IMR-90 (cell line): ENCODE data around the gene KRT36.

Experiments used
- CEBPB ChIP-seq: IDR thresholded peaks from 2 replicates; pipeline ENCODE4 v1.6.1; 2012; ENCODE audit warnings: low read depth, low read length, improper control_type of control experiment
- CHD1 ChIP-seq: IDR thresholded peaks from 2 replicates; pipeline ENCODE4 v1.6.1; 2012; ENCODE audit warnings: low read depth, low read length, improper control_type of control experiment
- FOS ChIP-seq: fragments of 150-350 bp; IDR thresholded peaks from 2 replicates; pipeline ENCODE4 v1.6.1; 2016; ENCODE audit warnings: low read depth, low read length
- MAFK ChIP-seq: IDR thresholded peaks from 2 replicates; pipeline ENCODE4 v1.6.1; 2012; ENCODE audit warnings: low read depth, low read length, improper control_type of control experiment
- MAZ ChIP-seq: IDR thresholded peaks from 2 replicates; pipeline ENCODE4 v1.6.1; 2012; ENCODE audit warnings: low read depth, mild to moderate bottlenecking, low read length, improper control_type of control experiment, moderate library complexity, borderline replicate concordance
- MXI1 ChIP-seq: IDR thresholded peaks from 2 replicates; pipeline ENCODE4 v1.6.1; 2012; ENCODE audit warnings: low read depth, mild to moderate bottlenecking, low read length, moderate library complexity, borderline replicate concordance
- NFE2L2 ChIP-seq: fragments of 150-350 bp; IDR thresholded peaks from 2 replicates; pipeline ENCODE4 v1.6.1; 2016; ENCODE audit warnings: low read depth, mild to moderate bottlenecking, low read length
- POLR2A ChIP-seq: IDR thresholded peaks from 2 replicates; pipeline ENCODE4 v1.6.1; 2012; ENCODE audit warnings: mild to moderate bottlenecking, low read depth, low read length
- RAD21 ChIP-seq: IDR thresholded peaks from 2 replicates; pipeline ENCODE4 v1.6.1; 2012; ENCODE audit warnings: low read length, improper control_type of control experiment
- RCOR1 ChIP-seq: IDR thresholded peaks from 2 replicates; pipeline ENCODE4 v1.6.1; 2012; ENCODE audit warnings: mild to moderate bottlenecking, low read length, improper control_type of control experiment; ENCODE audit not compliant: insufficient replicate concordance
- RFX5 ChIP-seq: IDR thresholded peaks from 2 replicates; pipeline ENCODE4 v1.8.0; 2012; ENCODE audit warnings: low read depth, mild to moderate bottlenecking, low read length, moderate library complexity
- SMC3 ChIP-seq: fragments of 150-350 bp; IDR thresholded peaks from 2 replicates; pipeline ENCODE4 v1.6.1; 2016; ENCODE audit warnings: low read depth, mild to moderate bottlenecking, antibody characterized with exemption, low read length, moderate library complexity
- TF ChIP-seq, protein P1 (sequence below): conservative IDR thresholded peaks from 2 replicates; pipeline ENCODE4 v1.5.1; 2012; ENCODE audit warnings: mild to moderate bottlenecking, low read depth, low read length, improper control_type of control experiment
- TF ChIP-seq, protein P2 (sequence below): fragments of 150-350 bp; IDR thresholded peaks from 2 replicates; pipeline ENCODE4 v1.6.1; 2016; ENCODE audit warnings: low read depth, mild to moderate bottlenecking, low read length, moderate library complexity, borderline replicate concordance

DNA sequence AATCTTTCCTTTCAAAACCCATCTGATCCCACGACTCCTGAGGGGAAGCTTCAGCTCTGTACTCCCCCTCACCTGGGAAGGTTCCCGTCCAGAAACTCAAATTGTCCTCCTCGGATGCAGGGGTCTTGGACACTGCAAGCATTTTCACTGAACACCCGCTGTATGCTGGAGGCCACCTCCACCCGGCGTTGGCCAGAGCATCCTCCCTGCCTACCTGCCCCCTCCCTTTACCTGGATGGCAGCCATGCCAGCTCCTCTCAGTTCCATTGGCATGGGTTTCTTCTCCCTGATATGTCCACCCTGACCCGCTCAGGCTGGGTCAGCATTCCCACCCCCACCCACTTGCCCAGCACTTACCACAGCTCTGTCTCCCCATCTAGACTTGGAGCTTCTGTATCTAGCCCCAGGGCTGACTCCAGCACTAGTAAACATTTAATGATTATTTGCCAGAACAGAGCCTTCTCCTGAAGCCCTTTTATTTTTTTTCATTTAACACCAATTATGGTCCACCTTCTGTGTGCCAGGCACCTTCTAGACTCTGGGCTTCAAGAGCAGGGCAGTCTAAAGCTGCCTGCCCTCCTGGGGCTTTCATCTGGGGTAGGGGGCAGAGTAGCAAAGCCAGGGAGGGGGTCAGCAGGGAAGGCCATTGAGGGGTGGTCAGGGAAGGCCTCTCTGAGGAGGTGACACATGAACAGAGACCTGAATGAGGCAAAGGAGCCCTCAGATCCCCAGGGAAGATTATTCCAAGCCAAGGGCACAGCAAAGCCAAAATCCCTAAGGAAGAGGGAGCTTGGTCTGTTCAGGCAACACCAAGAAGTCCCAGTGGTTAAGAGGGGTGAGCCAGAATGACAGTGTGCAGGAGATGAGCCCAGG lies 47.3 kb upstream of the KRT36 start:
- TF ChIP-seq, protein P1, sequence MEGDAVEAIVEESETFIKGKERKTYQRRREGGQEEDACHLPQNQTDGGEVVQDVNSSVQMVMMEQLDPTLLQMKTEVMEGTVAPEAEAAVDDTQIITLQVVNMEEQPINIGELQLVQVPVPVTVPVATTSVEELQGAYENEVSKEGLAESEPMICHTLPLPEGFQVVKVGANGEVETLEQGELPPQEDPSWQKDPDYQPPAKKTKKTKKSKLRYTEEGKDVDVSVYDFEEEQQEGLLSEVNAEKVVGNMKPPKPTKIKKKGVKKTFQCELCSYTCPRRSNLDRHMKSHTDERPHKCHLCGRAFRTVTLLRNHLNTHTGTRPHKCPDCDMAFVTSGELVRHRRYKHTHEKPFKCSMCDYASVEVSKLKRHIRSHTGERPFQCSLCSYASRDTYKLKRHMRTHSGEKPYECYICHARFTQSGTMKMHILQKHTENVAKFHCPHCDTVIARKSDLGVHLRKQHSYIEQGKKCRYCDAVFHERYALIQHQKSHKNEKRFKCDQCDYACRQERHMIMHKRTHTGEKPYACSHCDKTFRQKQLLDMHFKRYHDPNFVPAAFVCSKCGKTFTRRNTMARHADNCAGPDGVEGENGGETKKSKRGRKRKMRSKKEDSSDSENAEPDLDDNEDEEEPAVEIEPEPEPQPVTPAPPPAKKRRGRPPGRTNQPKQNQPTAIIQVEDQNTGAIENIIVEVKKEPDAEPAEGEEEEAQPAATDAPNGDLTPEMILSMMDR, result no peak
- TF ChIP-seq FOS (no peak), POLR2A (no peak), RFX5 (no peak), MXI1 (no peak), NFE2L2 (no peak), MAZ (no peak), SMC3 (no peak), CHD1 (no peak), RAD21 (no peak), RCOR1 (no peak), CEBPB (no peak), MAFK (no peak)
- TF ChIP-seq, protein P2, sequence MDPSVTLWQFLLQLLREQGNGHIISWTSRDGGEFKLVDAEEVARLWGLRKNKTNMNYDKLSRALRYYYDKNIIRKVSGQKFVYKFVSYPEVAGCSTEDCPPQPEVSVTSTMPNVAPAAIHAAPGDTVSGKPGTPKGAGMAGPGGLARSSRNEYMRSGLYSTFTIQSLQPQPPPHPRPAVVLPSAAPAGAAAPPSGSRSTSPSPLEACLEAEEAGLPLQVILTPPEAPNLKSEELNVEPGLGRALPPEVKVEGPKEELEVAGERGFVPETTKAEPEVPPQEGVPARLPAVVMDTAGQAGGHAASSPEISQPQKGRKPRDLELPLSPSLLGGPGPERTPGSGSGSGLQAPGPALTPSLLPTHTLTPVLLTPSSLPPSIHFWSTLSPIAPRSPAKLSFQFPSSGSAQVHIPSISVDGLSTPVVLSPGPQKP, result no peak
